HPDE6-E6E7 (cell line): ENCODE measurements around the gene ADAMTS20.
"Not testable (repeated sequence)": the region's sequence is repeated elsewhere in the genome, so short reads cannot be mapped to it uniquely, and the experiment has no call there.

Experiments
- DNase-seq: peaks from one replicate; pipeline ENCODE4 v3.0.0; 2011; ENCODE audit warnings: missing footprints; ENCODE audit errors: extremely low spot score

ADAMTS20 gene

DNA sequence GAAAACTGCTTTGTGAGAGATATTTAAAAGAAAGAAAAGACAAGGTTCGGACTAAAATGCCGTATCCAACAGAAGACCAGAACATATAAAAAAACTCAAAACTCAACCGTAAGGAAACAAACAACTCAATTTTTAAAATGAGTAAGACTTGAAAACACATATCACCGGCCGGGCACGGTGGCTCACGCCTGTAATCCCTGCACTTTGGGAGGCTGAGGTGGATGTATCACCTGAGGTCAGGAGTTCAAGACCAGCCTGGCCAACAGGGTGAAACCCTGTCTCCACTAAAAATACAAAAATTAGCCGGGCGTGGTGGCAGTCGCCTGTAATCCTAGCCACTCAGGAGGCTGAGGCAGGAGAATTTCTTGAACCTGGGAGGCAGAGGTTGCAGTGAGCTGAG lies 192.0 kb downstream of the ADAMTS20 start:
- not testable (repeated sequence) for DNase-seq

DNA sequence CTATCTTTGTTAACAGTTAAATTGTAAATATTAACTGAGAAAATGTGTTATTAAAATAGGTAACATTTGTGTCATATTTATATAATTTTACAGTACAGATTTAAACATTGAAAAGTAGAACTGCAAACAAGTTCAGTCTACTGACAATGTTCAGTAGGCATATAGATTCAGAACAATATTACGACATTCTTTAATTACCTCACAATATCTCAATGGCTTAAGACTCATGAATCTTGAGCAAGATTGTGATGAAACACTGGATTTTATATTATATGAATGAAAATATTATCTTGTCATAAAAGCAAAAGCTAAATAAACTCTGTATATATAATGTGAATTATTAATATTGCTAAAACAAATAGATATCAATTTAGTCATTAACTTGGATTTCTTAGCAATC lies 194.9 kb downstream of the ADAMTS20 start:
- DNase-seq = no peak

DNA sequence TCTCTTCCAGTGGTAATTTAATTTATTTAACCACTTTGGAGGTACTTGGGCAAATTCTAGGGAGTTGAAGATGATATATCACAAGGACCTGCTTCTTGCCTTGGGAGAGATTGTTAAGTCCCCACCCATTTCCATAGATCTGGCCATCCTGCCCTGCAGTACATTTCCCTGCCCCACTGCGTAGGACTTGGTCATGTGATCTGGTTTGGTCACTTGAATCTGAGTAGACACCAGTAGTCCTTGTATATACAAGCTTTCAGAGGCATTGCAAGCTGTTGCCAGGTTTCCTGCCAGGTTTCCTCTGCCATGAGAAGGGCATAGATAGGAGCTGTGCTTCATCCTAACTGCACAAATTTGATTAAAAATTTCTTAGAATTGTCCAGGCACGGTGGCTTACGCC lies 200.0 kb downstream of the ADAMTS20 start:
- no peak for DNase-seq

DNA sequence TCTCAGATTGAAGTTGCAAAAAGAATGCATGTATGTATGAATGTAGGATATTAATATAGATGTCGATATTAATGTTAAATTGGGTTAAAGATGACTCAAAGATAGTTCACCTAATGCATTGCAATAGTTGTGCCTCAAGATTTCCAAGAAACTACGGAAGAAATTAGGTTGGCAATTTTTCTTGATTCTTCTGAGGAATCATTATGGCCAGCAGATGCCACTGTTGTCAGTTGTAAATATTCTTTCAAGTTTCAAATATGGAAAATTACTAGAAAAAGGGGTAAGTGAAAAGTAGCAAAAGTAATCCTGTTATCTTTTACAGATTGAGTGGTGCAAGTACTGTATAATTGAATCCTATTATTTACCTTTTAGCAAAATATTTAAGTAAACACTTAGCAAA lies 202.1 kb downstream of the ADAMTS20 start:
- DNase-seq = no peak

DNA sequence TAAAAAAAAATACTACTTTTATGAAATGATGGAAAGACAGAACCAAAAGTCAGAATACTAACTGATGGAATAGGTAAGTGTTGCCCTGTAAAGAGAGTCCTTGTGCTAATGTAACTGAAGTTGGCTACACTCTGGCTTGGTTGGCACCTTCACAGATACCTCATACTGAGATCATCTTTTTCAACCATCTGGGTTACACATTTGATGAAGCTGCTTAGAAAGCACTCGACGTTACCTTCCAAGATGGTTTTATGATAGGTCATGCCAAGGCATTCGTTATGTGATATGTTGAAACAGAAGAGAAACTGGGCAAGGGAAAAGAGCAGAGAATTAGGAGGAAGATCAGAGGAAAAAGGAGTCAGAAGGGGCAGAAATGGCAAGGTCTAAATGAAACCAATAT lies 203.8 kb downstream of the ADAMTS20 start:
- no peak for DNase-seq

DNA sequence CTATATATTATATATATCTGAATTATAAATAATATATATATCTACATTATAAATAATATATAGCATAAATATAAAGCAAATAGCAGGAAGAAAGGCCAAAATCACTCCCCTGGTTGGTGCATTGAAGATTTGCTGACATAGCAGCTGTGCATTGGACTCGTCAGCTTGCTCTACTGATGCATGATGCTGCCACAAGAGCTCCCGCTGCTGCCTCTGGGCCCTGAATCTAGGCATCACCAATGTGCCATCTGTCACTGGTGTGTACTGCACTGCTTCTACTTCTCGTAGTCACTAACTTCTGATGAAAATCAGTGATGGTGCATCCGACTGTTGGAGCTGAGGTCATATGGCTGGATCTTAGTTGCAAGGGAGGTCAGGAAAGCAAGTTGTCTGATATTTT lies 205.0 kb downstream of the ADAMTS20 start:
- DNase-seq = no peak

DNA sequence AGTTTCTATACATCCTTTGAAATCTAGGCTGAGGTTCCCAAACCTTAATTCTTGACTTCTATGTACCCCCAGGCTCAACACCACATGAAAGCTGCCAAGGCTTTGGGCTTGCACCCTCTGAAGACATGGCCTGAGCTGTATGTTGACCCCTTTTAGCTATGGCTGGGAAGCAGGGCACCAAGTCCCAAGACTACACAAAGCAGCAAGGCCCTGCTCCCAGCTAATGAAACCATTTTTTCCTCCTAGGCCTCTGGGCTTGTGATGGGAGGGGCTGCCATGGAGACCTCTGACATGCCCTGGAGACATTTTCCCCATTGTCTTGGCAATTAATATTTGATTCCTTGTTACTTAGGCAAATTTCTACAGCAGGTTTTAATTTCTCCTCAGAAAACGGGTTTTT lies 207.0 kb downstream of the ADAMTS20 start:
- no peak for DNase-seq

DNA sequence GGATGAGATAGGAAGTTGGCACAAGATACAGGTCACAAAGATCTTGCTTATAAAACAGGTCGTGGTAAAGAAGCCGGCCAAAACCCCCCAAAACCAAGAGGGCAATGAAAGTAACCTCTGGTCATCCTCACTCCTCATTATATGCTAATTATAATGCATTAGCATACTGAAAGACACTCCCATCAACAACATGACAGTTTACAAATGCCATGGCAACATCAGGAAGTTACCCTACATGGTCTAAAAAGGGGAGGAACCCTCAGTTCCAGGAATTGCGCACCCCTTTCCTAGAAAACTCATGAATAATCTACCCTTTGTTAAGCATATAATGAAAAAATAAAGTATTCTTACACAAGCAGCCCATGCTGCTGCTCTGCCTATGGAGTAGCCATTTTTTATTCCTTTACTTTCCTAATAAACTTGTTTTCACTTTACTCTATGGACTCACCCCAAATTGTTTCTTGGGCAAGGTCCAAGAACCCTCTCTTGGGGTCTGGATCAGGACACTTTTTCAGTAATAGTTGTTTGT lies 210.2 kb downstream of the ADAMTS20 start:
- DNase-seq = not testable (repeated sequence)

DNA sequence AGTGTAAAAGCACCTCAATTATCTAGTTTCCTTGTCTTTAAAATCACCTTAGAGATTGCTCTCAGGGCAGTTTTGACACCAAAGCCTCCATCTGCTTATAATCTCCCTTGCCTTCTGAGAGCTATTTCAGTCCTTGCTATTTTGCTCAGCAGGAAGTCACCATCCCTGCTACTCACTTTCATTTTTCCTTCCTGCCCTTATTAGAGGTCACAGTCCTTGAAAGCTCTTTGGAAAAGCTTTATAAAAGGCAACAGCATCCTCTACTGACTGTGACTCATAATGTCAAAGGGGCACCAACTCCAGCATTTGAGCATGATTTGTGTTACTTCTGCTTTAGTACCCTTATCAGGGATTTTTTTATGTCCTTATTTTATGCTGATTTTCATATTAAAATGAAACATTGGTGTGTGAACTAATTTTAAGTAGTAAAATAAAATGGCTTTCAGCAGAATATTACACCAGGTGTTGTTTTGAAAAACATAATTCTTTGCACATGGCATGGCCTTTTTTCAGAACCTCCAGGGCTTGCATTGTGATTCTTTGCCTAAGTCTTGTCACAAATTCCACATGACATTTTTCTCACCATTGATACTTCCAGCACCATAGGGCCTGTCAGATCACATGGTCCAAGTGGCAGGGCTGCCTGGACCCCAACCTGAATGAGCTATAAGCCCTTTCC lies 213.0 kb downstream of the ADAMTS20 start:
- no peak for DNase-seq

DNA sequence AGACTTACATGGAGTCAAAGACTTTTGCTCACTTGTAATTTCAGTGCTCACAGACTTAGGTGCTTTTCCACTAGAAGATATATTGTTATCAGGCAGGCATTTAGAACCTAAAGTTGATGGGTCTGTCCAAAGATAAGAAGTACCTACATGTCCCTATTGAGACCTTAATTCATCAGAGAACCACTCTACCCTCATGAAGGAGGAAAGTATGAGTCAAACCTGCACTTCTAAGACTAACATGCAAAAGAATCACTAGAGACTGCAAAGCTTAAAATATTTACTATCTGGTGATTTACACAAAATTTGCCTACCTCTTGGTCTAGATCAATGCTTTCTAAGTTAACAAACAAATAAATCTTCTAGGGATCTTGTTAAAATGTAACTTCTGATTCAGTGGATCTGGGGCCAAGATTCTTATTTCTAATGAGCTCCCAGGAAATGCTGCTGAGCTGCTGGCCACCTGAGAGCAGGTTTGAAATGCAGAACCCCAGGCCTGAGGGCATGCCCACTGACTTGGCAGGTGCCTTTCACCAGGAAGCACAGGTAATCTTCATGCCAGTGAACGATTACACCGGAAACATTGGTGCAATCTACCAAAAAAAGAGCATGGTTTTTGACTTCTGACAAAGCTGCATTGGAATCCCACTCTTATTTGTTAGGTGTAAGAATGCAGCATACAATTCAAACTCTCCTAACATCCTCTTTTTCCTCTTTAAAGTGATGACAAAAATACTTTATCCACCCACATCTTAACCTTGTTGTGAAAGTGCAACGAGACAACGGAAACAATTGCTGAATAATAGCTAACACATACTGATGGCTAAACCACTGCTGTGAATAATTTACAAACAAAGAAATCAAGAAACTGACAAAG lies 214.2 kb downstream of the ADAMTS20 start:
- DNase-seq = no peak

DNA sequence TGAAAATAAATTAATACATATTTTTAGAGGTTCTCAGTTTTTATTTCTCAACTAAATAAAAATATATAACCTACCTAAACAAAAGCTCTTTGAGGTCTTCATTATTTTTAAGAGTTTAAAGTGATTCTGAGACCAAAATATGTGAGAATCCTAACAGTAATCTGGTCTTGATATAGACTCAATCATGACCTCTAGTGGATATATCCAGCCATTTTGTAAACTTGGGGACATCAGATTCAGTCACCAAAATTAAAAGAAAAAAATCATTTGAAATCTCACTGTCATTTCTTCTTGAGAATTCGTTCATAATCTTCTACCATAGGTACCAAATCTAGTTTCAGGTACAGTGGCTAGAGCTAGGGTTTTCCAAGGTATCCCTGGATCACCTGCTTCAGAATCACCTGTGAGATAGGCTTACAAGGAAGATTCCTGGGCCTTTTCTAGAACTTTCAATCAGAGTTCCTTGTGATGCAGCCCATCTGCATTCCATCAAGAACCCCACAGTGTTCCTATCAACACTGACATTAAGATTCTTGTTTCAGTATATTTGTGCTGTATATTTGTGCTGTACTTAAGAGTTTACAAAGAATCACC lies 214.9 kb downstream of the ADAMTS20 start:
- no peak for DNase-seq

DNA sequence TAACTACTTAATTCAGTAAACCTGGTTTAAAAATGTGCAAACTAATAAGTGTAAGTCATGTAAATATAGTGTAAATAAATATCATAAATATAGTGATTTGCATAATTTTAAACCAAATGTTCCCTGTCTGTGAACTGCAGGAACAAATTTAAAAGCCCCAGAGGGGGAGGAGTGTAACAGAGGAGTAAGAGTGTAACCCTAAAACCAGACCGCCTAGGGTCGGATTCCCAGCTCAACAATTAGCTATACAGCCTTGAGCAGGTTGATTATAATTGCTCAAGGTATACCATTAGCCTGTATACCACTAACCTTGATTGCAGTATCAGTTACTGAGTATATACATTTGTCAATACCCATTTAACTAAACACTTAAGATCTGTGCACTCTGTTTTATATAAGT lies 218.4 kb downstream of the ADAMTS20 start:
- DNase-seq = no peak

DNA sequence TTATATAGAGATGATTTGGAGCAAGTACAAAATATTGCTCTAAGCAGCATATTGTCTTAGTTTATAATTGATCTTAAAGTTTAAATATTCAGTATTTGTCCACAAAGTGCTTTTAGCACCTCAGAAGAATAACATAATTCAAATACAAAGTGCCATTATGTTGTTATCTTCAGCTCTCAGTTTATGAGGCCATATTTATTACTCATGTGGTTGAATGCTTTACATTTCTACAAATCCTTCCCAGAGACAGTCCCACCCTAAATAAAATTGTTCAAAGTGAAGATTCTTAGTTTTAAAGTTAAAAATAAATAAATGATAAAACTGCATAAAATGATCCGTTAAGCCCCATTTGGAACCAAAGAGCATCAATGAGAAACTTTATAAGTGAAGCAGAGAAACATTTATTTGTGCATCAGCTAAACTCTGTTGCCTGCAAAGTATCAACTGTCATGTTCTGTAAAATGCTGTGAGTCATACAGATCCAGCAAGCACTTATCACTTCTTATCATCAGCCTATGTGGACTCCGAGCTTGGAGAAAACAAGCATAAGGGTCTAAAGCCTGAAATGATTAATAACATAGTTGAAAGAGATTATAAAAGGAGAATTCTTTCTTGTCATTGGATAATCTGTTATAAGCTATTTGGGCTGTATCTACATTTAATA lies 218.9 kb downstream of the ADAMTS20 start:
- no peak for DNase-seq

DNA sequence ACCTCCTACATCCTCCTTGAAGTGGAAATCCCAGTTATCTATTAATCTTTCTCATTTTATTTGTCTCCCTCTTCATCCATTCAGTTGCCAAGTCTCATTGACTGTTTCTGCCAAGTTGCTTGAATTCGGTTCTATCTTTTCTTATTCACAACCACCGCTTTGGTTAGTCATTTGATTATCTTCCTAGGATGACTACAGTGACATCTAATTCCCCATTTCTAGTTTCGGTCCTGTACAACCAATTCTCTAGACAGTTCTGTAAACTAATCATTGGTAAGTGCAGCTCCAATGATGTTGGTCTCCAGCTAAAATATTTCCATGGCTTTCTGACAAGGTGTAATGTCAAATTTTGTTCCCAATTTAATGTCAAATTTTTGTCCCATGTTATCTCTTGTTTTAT lies 220.1 kb downstream of the ADAMTS20 start:
- DNase-seq = no peak

DNA sequence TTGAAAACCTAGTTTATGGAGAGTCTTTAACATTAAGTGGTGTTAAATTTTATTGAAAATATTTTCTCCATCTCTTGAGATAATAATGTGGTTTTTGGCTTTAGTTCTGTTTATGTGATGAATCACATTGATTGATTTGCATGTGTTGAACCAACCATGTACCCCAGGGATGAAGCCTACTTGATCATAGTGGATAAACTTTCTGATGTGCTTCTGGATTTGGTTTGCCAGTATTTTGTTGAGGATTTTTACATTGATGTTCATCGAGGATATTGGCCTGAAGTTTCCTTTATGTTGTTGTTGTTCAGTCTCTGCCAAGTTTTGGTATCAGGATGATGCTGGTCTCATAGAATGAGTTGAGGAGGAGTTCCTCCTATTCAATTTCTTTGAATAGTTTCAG lies 222.6 kb downstream of the ADAMTS20 start:
- no peak for DNase-seq

DNA sequence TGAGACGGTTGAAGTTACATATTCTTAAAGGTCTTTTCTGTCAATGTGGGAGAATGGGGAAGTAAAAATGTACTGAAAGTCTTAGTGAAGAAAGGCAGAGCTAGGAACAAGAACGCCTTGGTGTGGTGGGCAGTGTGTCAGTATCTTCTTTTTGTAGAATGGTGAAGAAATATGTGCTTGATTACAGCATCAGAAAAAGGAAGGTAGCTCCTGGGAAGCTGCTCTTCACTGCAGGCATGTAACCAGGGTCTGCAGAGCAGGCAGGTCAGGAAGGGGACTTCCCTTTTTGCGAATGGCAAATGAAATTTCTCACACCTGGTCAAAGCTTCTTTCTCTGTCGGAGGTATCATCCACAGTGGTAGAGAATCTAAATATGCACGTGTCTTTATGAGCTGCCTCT lies 226.2 kb downstream of the ADAMTS20 start:
- DNase-seq = no peak

DNA sequence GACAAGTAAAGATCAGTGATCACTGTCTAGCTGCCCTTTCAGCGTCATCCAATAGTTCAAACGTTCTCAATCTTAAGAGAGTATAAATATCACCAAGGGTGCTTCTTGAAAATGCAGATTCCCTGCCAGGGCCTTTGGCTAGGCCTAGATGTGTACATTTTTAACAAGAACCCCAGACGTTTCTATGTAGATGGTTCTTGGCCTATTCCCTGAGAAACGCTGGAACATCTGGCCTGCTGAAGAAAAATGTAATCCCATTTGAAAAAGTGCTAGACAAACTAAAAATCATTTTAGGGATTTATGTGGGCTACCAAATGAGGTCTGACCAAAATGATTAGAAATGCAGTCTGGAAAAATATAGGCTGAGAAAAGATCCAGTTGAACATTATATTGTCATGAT lies 231.7 kb downstream of the ADAMTS20 start:
- no peak for DNase-seq

DNA sequence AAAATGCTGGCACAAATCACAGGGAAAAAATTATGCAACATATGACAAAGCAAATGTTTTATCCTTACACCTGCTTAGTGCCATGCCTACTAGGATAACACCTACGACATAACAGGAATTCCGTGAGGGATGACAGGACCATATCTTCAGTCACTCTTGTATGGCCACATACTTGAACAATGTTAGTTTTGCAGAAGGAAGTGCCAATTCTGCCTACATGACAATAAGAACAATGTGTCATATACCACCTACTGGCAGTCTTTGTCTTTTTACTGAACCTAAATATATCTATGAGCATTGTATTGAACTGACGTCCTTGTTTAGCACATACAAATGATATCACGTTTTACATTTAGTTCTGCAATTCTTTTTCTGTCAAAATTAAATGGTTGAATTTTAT lies 234.0 kb downstream of the ADAMTS20 start:
- DNase-seq = no peak

DNA sequence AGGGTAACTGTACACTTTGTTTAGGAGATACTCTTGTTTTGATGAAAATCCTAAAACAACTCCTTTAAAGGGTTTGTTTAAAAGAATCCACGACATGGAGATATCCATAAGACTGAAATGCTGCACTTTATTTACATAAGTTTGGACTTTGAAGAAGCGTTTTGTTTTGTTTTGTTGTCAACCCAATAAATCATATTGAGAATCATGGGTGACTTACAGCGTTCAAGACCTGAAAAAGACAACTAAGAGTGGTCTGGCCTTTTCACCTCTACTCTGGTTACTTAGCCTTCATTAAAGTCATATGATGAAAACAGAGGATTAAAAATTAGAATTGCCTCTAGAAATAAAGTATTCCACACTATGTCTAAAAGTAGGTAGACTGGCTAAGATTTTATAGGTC lies 234.8 kb downstream of the ADAMTS20 start:
- DNase-seq = no peak

DNA sequence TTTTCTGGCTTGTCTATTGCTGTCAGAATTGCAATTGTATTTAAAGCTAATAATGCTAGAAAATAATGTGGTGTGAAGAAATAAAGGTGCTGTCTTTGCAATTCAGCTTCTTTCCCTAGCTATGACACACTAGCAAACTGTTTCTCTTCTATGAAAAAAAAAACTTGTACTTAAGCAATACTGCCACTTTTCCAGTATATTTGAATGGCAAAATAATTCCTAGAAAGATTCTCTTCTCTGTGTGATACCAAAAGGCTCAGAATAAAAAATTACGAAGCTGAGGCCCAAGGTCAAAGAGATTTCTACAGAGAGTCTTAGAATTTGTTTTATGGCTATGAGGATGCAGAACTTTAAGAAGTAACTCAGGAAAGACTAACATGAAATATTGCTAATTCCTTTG lies 235.5 kb downstream of the ADAMTS20 start:
- no peak for DNase-seq

DNA sequence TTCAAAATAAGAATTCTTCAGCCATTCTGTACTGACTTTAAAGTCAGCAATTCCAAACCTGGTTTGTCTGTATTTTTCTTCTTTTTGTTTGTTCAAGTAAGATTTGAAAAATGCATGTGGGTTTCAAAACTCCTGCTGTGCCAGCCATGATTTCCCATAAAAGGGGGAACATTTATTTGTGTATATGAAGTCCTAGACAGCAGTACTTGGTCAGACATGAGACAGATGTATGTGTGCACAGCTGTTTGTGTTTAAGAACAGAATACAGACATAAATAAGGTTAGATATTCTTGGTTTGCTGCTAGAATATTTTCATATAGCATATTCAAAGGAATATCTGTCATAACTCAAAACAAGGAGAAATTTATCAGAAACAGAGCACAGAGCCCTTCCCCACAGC lies 236.0 kb downstream of the ADAMTS20 start:
- no peak for DNase-seq

DNA sequence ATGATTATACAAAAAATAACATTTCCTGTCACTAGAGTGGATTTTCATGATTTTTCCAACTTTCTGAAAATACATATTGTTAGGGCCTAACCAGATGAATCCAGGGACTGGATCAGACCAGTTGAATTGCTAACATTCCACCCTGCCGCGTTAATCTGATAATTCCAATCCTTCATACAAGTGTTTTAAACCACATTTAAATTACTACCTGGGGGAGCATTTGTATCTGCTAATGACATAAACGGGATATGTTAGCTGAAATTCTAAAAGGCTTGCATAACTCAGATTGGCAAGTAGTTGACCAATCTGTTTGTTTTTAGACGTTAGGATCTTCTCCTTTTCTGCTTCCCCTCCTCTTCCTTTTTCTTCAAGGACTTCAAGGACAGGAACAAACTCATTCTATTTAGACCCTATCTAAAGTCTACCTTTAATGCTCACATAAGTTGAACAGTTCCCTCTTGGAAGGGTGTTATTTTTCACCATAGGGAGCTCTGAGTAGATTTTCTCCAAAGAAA lies 239.0 kb downstream of the ADAMTS20 start:
- DNase-seq = no peak
